T-helper 2 cell treated with Interferon-gamma antibody and Interleukin-4, amounts not matched to agents 5 μg/mL and 100 μg/mL, for 36 hours (primary cell): Measurements from ENCODE around the gene NAE1.
"Not testable (repeated sequence)": the region's sequence is repeated elsewhere in the genome, so short reads cannot be mapped to it uniquely, and the experiment has no call there.

ENCODE experiments used
- DNase-seq: peaks from one replicate; pipeline ENCODE4 v3.0.0; 2021; ENCODE audit warnings: low spot score
- H3K27ac Mint-ChIP-seq: one replicate; pipeline ENCODE4 v1.8.0; 2021; ENCODE audit warnings: mild to moderate bottlenecking, mixed read lengths
- H3K27me3 Mint-ChIP-seq: one replicate; pipeline ENCODE4 v1.8.0; 2021; ENCODE audit warnings: low read depth, mixed read lengths
- H3K36me3 Mint-ChIP-seq: one replicate; pipeline ENCODE4 v1.8.0; 2021; ENCODE audit warnings: low read depth, mixed read lengths
- H3K4me1 Mint-ChIP-seq: one replicate; pipeline ENCODE4 v1.8.0; 2021; ENCODE audit warnings: low read depth, mixed read lengths
- H3K4me3 Mint-ChIP-seq: one replicate; pipeline ENCODE4 v1.8.0; 2022; ENCODE audit warnings: mild to moderate bottlenecking, moderate library complexity, mixed read lengths
- H3K9me3 Mint-ChIP-seq: one replicate; pipeline ENCODE4 v1.8.0; 2021; ENCODE audit warnings: mixed read lengths

Gene NAE1

GRCh38 chr16:66830422-66831404 is at the start of gene NAE1:
TSS of gene NAE1 (minus strand) at chr16:66830976. CDS start at chr16:66830899, 77 bp downstream.
- no peaks in the 10 kb centered on the region for H3K9me3 Mint-ChIP-seq
- H3K4me1 Mint-ChIP-seq = peaks cover 27% of the 10 kb centered on the region
- peak; percentile 93 for DNase-seq
- H3K36me3 Mint-ChIP-seq = peaks cover 15% of the 10 kb centered on the region
- H3K27ac Mint-ChIP-seq = peak within 1 kb of the TSS; percentile 79
- H3K27me3 Mint-ChIP-seq = no peaks in the 10 kb centered on the region
- H3K4me3 Mint-ChIP-seq = peak within 1 kb of the TSS; percentile 81

GRCh38 chr16:66878067-66878466 is 47.3 kb upstream of the NAE1 start:
- peaks cover 52% of the 10 kb centered on the region for H3K4me1 Mint-ChIP-seq
- H3K36me3 Mint-ChIP-seq = peaks cover 2% of the 10 kb centered on the region
- peak overlapping the region; percentile 66 for H3K27ac Mint-ChIP-seq
- peak; percentile 85 for DNase-seq
- peak overlapping the region; percentile 45 for H3K4me3 Mint-ChIP-seq
- no peaks in the 10 kb centered on the region for H3K27me3 Mint-ChIP-seq
- H3K9me3 Mint-ChIP-seq = peaks cover 5% of the 10 kb centered on the region

- Mint-ChIP-seq H3K27ac (peak overlapping the region; percentile 94), H3K4me3 (peak overlapping the region; percentile 50), H3K36me3 (no peaks in the 10 kb centered on the region), H3K4me1 (peaks cover 42% of the 10 kb centered on the region), H3K27me3 (no peaks in the 10 kb centered on the region), H3K9me3 (peaks cover 5% of the 10 kb centered on the region)
- DNase-seq = peak; percentile 19
Measured at GRCh38 chr16:66874079-66874775, 43.5 kb upstream of the NAE1 start.

GRCh38 chr16:66873685-66874055 is 42.9 kb upstream of the NAE1 start:
- Mint-ChIP-seq H3K4me1 (peaks cover 40% of the 10 kb centered on the region), H3K27me3 (no peaks in the 10 kb centered on the region), H3K36me3 (no peaks in the 10 kb centered on the region), H3K9me3 (peaks cover 5% of the 10 kb centered on the region), H3K4me3 (no peak overlapping the region), H3K27ac (peak overlapping the region; percentile 94)
- no peak for DNase-seq

GRCh38 chr16:66872943-66873684 is 42.3 kb upstream of the NAE1 start:
- Mint-ChIP-seq H3K27ac (peak overlapping the region; percentile 90), H3K27me3 (no peaks in the 10 kb centered on the region), H3K9me3 (peaks cover 5% of the 10 kb centered on the region), H3K4me3 (peak overlapping the region; percentile 87), H3K4me1 (peaks cover 34% of the 10 kb centered on the region), H3K36me3 (no peaks in the 10 kb centered on the region)
- peak; percentile 97 for DNase-seq

- no peaks in the 10 kb centered on the region for H3K27me3 Mint-ChIP-seq
- peak overlapping the region; percentile 90 for H3K27ac Mint-ChIP-seq
- H3K36me3 Mint-ChIP-seq = no peaks in the 10 kb centered on the region
- peaks cover 5% of the 10 kb centered on the region for H3K9me3 Mint-ChIP-seq
- no peak for DNase-seq
- peaks cover 30% of the 10 kb centered on the region for H3K4me1 Mint-ChIP-seq
- peak overlapping the region; percentile 87 for H3K4me3 Mint-ChIP-seq
Measured at GRCh38 chr16:66872559-66872942, 41.8 kb upstream of the NAE1 start.

GRCh38 chr16:66871840-66872239 is 41.1 kb upstream of the NAE1 start:
- peaks cover 30% of the 10 kb centered on the region for H3K4me1 Mint-ChIP-seq
- H3K27ac Mint-ChIP-seq = no peak overlapping the region
- no peaks in the 10 kb centered on the region for H3K27me3 Mint-ChIP-seq
- no peak overlapping the region for H3K4me3 Mint-ChIP-seq
- peaks cover 5% of the 10 kb centered on the region for H3K9me3 Mint-ChIP-seq
- no peak for DNase-seq
- no peaks in the 10 kb centered on the region for H3K36me3 Mint-ChIP-seq

- Mint-ChIP-seq H3K4me1 (peaks cover 30% of the 10 kb centered on the region), H3K4me3 (peak overlapping the region; percentile 6), H3K27ac (peak overlapping the region; percentile 41)
- not testable (repeated sequence) for H3K27me3 Mint-ChIP-seq, H3K36me3 Mint-ChIP-seq, H3K9me3 Mint-ChIP-seq, DNase-seq
Measured at GRCh38 chr16:66871363-66871762, 40.6 kb upstream of the NAE1 start.

- no peak overlapping the region for H3K27ac Mint-ChIP-seq
- H3K4me1 Mint-ChIP-seq = peaks cover 17% of the 10 kb centered on the region
- DNase-seq = no peak
- no peaks in the 10 kb centered on the region for H3K36me3 Mint-ChIP-seq
- no peak overlapping the region for H3K4me3 Mint-ChIP-seq
- no peaks in the 10 kb centered on the region for H3K27me3 Mint-ChIP-seq
- H3K9me3 Mint-ChIP-seq = no peaks in the 10 kb centered on the region
Measured at GRCh38 chr16:66869424-66869823, 38.6 kb upstream of the NAE1 start.

- H3K4me3 Mint-ChIP-seq = no peak overlapping the region
- DNase-seq = no peak
- no peaks in the 10 kb centered on the region for H3K4me1 Mint-ChIP-seq
- H3K27ac Mint-ChIP-seq = no peak overlapping the region
- H3K9me3 Mint-ChIP-seq = no peaks in the 10 kb centered on the region
- no peaks in the 10 kb centered on the region for H3K27me3 Mint-ChIP-seq
- H3K36me3 Mint-ChIP-seq = no peaks in the 10 kb centered on the region
Measured at GRCh38 chr16:66863707-66864106, 32.9 kb upstream of the NAE1 start.

- H3K4me1 Mint-ChIP-seq = no peaks in the 10 kb centered on the region
Measured at GRCh38 chr16:66862023-66862520, 31.3 kb upstream of the NAE1 start.

GRCh38 chr16:66859397-66860068 is 28.8 kb upstream of the NAE1 start:
- DNase-seq = no peak
- no peaks in the 10 kb centered on the region for H3K4me1 Mint-ChIP-seq
- H3K9me3 Mint-ChIP-seq = no peaks in the 10 kb centered on the region
- H3K4me3 Mint-ChIP-seq = no peak overlapping the region
- H3K27me3 Mint-ChIP-seq = no peaks in the 10 kb centered on the region
- no peaks in the 10 kb centered on the region for H3K36me3 Mint-ChIP-seq
- no peak overlapping the region for H3K27ac Mint-ChIP-seq

More at GRCh38 chr16:66862023-66862520, 31.3 kb upstream of the NAE1 start:
- Mint-ChIP-seq H3K9me3 (no peaks in the 10 kb centered on the region), H3K27ac (no peak overlapping the region), H3K36me3 (no peaks in the 10 kb centered on the region), H3K4me3 (no peak overlapping the region), H3K27me3 (no peaks in the 10 kb centered on the region)
- no peak for DNase-seq

- H3K9me3 Mint-ChIP-seq = no peaks in the 10 kb centered on the region
- no peaks in the 10 kb centered on the region for H3K4me1 Mint-ChIP-seq
- H3K4me3 Mint-ChIP-seq = no peak overlapping the region
- no peak for DNase-seq
- H3K27me3 Mint-ChIP-seq = no peaks in the 10 kb centered on the region
- H3K27ac Mint-ChIP-seq = no peak overlapping the region
- H3K36me3 Mint-ChIP-seq = no peaks in the 10 kb centered on the region
Measured at GRCh38 chr16:66858740-66859396, 28.1 kb upstream of the NAE1 start.
